GM19025 (cell line): ENCODE results near the gene MDGA2.
"Not testable (repeated sequence)": the region's sequence is repeated elsewhere in the genome, so short reads cannot be mapped to it uniquely, and the experiment has no call there.

Source experiments
- ATAC-seq: cut with Tn5 transposase; IDR thresholded peaks from one replicate; pipeline ENCODE4 v1.9.1; 2021; ENCODE audit warnings: mild to moderate bottlenecking, low read depth, moderate library complexity; ENCODE audit not compliant: unreplicated experiment

Gene MDGA2

DNA sequence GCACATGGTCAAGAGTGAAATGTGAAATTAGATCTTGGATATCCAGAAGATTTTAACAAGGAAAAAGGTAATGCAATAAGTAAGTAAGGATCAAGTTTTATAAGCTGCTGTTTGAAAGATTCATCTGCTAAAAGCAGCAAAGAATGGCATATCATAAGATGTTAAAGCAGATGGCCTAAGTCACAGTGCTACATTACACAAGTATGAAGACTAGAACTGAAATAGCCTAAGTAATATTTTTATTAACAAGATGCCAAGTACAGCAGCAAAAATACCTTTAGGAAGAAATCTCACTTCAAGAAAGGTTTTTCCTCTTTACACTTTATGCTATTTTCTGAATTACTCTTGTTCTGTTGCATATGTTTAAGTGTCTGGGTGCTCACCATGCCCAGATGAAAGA is 414.1 kb downstream of the MDGA2 start:
- ATAC-seq = no peak

DNA sequence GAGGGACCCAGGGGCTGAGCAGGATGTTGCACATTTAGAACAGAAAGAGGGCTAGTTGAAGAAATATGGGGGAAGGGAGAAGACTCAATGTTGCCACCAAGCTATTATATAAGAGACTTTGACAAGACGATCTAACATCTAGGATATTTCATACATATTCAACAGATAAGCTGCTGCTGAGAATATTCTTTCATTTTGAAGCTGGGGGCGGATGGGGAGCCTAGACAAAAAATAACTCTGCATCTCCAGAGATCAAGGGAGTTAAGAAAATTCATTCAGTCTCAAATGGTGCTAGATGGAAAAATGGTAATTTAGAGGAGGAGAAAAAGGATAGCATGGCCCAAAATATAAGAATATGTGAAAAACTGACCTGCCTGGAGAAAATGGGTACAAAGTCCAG is 415.6 kb downstream of the MDGA2 start:
- ATAC-seq = no peak

DNA sequence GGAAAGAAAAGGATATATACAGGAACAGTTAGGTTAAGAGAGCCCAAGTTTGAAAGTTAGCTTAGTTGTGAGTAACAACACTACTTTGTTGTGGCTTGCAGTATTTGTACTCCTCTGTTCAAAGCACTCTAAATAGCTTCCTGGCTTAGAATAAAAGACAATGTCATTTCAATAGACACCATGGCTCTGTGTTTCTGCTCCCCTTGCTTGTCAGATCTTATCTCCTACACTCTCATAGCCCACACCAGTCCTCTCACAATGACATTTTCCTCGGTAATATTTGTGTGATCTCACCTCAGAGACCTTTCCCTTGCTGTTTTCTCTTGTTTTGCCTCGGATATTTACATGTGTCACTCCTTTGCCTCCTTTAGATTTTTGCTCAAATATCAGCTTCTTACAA is 418.4 kb downstream of the MDGA2 start:
- ATAC-seq = no peak

DNA sequence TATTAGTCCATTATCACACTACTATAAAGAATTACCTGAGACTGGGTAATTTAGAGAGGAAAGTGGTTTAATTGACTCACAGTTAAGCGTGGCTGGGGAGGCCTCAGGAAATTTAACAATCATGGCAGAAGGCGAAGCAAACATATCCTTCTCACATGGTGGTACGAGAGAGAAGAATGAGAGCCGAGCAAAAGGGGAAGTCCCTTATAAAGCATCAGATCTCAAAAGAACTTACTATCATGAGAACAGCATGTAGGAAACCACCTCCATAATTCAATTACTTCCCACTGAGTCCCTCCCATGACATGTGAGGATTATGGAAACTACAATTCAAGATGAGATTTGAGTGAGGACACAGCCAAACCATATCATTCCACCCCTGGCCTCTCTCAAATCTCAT is 422.6 kb downstream of the MDGA2 start:
- no peak for ATAC-seq

DNA sequence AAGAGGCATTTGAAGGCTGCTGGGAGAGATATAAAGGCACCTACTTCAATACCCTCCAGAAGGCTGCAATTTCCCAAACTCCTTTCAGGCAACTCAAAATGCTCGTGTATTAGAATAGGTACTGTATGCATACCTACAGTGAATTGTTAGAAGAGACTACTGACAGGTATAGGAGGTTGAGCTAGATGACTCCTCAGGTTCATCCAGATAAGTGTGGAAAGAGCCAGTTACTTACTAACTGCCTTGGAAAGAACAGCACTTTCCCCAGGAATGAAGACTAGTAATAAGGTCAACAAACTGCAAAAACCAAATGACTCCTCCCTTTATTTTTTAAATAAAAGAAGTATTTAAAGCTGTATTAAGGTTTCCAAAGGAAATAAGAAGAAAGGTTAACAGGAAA is 429.0 kb downstream of the MDGA2 start:
- no peak for ATAC-seq

DNA sequence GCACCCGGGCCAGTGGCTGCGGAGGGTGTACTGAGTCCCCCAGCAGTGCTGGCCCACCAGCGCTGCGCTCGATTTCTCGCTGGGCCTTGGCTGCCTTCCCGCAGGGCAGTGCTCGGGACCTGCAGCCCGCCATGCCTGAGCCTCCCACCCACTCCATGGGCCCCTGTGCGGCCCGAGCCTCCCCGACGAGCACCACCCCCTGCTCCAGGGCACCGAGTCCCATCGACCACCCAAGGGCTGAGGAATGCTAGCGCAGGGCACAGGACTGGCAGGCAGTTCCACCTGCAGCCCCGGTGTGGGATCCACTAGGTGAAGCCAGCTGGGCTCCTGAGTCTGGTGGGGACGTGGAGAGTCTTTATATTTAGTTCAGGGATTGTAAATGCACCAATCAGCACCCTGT is 432.8 kb downstream of the MDGA2 start:
- ATAC-seq = not testable (repeated sequence)

DNA sequence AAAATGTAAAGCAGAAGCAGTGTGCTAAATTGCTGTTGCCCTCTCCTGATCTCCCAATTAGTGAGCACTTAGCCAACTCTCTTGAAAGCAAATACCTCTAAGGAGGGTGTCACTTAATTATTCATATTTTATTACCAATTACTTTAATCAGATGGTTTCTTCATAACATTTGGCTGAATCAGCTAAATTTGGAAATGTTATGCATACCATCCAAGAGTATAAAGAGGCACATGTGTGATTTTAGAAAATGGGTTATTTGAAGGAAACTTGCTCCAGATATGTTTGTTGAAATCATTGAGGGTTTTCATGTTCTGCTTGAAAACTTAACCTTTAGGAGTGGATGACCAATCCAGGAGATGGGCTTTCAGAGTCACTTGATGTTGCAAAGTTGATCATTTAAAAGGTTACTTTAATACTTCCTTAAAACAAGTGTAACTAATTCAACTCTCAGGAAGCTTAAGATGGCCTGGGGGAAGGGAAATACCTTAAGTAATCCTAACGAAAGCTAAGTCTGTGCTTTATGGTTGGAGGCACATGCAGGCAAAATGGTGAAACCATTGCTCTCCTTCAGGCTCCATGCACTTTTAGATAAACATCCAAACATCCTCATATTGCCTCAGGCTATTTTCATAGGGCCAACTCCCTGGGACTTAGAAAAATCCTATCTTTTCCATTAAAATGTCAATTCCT is 434.5 kb downstream of the MDGA2 start:
- ATAC-seq = no peak

DNA sequence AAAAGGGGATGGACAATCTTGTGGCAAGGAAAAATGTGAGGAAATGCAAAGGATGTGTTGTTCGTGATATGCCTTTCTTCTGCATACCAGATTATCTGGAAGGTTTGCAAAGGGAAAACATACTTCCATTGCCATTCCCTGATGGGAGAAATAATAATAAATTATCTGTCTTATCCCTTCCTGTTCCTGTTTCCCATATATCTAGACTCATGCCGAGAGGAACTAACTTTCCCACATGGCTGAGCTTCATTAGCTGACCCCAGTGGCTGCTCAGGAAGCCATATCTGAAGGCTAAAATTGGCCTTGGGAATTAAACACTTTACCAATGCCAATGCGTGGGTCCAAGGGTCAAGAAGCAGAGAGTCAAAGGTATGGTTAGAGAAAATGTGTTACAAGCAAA is 439.8 kb downstream of the MDGA2 start:
- no peak for ATAC-seq

DNA sequence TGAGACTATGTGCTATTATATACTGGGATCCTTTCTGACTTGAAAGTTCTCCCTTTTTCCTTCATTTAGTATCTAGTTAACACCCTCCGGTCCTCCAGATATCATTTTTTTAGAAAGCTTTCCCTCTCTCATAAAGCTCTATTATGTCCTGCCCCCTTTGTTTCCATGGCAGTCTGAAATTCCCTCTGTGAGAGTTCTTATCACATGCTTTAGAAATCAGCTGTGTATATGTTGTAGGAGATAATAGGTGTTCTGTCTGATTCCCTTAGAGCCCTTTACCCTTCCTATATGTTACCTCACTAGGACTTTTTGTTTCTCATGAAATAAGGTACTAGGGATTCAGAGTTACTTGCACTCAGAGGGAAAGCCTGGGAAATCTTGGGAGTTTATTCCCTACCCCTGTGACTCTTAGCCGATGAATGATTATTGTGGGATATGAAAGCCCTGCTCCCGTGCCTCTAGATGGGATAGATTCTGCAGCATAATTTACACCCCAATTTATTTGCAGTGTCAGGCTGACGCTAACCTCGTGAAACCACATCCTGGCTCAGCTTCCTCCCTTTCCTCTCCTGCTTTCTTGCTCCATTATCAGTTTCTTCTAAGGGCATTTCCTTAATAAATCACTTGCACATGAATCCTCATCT is 448.4 kb downstream of the MDGA2 start:
- ATAC-seq = no peak

DNA sequence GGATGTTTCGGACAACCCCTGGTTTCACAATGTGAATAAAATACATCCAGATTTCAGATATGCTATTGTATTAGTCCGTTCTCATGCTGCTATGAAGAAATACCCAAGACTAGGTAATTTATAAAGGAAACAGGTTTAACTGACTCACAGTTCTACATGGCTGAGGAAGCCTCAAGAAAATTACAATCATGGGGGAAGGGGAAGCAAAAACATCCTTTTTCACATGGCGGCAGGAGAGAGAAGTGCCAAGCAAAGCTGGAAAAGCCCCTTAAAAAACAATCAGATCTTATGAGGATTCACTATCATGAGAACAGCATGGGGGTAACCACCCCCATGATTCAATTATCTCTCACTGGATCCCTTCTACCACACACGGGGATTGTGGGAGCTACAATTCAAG is 451.7 kb downstream of the MDGA2 start:
- ATAC-seq = no peak

DNA sequence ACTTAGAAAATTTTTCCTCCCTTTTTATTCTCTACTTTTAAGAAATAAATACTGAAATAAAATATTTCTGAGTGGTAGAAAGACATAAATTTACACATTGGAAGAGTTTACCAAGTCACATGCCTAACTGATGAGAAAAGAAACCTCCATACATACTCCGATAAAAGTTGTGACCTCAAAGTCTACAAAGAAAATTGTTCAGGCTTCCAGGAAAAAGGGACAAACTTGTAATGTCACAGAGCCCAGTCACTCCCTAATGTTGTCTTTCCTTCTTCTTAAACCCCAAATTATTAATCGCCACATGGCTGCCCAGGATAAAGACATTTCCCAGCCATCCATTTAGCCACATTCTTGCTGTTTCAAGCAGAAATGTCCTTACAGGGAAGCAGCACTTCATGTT is 455.3 kb downstream of the MDGA2 start:
- no peak for ATAC-seq

DNA sequence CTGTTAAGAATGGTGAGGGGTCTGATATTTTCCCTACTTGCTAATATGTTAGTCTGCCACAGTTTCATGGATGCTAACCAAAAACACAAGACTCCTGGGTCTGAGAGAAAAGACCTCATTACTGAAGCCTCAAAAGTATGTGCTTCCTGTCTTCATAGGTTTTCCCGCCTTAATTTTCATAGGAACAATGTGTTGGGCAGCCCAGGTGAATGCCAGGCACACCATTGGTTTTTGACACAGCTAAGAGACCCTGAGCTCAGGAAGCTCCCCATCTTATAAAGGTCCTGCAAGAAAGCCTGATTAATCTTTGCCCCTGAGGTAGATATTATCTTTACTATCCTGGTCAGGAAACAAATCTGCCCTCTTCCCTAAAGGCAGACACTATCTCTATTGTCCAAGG is 464.1 kb downstream of the MDGA2 start:
- ATAC-seq = no peak

DNA sequence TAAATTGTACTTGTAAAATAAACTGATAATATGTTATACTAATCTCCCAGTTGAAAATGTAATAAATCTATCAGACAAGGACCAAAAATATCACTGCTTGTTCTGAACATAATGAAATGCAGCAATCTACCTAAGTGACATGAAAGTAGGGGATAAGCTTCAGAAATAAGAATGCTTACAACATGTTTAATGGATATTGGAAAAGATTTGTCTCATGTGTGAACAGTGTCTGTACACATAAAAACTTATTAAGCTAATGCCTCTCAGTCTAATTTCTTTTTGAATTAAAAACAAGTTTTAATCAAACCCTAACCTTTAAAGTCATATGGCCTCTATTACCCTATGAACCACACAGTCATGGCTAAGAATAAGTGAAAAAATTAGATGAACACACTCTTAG is 465.3 kb downstream of the MDGA2 start:
- ATAC-seq = no peak

DNA sequence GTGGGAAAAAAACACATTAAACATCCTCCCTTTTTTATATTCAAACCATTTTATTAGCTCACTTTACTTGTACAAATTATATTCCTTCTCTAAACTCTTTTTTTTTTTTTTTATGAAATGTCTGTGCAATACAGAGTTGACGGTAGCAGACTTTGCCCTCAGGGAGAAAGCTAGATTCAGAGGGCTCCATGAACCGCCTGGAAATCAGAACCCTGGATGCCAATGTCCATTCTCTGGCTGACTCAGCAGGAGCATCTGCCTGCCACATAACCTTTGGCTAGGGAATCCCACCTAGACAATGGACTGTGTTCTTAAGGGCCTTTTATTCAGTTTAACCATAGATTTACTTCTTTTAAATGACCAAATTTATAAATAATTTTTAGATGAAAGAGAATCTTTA is 467.0 kb downstream of the MDGA2 start:
- no peak for ATAC-seq

DNA sequence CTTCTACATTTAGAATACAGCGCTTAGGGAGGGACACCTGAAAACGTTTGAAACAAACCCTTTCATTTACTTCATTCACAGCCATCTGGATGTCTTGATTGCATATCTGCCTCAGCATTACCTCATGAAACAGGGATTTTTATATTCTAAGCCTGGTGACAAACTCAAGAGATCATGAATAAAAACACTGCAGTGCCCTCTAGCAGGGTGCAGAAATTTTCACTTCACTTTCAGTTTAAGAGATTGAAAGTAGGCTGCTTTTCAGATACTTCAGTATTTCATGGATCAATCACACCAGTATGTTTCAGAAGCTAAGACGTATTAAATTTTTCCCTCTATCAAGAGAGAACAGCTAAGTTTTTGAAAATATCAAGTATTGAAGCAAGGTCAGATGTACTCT is 467.8 kb downstream of the MDGA2 start:
- no peak for ATAC-seq

DNA sequence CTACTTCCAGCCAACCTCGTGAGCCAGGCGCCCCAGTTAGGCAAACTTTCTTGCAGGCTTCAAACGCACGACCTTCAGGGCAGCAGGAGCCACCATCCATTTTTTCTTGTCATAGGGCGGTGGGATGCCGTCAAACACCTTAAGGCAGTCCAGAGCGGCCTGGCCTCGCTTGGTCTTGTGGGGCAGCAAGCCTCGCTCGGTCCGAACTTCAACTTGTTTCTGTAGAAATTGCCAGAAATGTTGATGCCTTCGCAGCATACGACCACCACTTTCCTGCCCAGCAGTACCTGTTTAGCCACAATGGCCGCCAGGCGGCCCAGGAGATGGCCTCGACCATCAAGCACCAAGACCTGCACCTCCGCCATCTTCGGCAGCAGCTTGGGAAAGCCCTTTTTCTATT is 474.7 kb downstream of the MDGA2 start:
- ATAC-seq = no peak

DNA sequence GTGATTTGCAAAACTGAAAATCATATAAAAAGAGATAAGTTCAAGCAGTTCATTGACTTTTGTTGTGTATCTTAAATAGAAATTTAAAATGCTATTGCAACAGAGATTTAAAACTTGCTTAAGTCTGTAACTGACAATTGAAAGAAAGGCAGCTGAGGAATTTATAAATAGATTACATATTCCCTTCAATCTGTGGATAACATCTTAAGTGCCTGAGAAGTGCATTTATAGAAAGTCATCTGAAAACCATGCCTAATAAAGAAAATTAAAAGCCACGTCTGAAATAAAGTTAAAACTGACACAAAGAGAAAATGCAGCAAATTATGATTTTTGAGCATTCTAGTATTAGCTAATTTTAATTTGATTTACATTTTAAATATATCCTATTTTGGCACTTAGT is 479.8 kb downstream of the MDGA2 start:
- ATAC-seq = no peak

DNA sequence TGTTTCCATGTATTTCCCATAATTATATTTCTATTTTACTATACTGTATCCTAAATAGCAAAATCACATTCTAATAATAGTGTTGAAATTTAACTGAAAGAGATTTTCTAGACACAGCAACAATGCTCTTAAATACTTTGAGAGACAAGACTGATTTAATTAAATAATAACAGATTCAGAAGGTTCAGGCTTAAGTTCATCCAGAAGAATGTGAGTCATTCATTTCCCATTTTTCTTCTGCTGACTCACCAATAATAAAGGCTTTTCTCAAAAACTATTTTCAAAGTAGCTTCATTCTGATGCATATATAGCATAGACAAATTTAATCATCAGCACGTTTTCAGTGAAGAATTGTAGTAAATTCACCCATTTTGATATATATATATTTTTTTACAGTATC is 481.4 kb downstream of the MDGA2 start:
- ATAC-seq = no peak

DNA sequence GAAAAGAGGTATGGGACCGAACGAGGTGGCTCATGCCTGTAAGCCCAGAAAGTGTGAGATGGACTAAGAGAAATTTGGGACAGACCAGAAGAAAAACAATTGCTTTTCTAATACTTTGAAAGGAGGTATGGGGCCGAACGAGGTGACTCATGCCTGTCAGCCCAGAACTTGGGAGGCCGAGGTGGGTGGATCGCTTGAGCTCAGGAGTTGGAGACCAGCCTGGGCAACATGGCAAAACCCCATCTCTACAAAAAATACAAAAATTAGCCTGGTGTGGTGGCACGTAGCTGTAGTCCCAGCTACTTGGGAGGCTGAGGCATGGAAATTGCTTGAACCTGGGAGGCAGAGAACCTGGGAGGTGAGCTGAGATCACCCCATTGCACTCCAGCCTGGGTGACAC is 483.2 kb downstream of the MDGA2 start:
- ATAC-seq = not testable (repeated sequence)

DNA sequence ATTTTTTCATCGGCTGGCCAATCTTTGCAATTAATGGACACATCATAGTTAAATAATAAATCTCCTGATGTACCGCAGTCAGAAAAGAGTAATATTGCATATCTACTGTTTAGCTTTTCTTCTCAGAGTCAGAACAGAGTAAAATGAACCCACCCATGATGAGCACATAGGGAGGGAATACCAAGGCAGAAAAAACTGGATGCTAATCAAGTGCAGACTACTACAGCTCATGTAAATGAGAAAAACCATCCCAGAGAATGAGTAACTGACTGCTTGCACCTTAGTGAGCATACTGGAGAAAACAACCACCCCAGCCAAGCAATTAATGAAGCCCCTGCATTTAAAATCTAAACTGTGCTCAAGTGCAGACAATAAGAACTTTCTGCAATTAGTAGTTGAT is 483.7 kb downstream of the MDGA2 start:
- no peak for ATAC-seq

DNA sequence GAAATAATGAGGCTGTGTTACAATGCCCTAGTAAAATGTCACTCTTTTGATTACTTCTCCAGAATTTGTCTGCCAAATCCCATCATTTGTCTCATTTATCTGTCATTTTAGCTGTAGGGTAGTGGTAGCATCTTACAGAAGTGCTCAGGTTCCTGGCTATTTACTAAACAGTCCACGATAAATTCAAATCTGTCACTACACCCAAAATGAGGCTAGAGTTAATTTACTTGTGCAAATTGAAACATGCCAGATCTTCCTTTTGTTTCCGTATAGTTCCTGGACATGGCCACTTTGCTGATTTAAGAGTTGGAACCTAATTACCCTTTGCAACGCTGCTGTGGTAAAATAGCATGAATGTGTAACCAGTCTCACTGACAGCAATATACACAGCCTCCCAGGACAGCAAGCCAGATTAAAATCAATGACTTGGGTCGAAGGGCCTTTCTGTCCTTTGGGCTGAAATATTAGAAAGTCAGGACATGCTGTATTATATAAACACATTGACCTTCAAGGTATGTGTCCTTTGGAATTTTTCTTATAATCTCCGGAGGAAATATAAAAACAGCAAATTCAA is 485.4 kb downstream of the MDGA2 start:
- no peak for ATAC-seq

DNA sequence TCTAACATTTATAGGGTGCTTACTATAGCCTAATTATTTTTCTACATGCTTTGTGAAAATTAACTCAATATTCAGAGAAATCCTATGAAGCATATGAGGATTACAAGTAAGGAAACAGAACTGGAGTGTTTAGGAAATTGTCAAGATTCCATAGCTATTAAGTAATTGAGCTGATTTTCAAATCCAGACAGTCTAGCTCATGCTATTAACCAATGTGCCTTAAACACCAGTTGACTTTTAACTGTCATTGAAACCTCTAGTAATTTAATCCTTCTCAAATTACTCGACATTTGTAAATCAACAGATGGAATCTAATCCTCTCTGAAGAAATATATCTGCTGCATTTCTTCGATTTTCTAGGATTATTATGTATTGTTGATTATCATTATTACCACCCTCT is 488.9 kb downstream of the MDGA2 start:
- ATAC-seq = no peak
